ENCODE results near the gene NRXN3.

The NRXN3 gene

DNA sequence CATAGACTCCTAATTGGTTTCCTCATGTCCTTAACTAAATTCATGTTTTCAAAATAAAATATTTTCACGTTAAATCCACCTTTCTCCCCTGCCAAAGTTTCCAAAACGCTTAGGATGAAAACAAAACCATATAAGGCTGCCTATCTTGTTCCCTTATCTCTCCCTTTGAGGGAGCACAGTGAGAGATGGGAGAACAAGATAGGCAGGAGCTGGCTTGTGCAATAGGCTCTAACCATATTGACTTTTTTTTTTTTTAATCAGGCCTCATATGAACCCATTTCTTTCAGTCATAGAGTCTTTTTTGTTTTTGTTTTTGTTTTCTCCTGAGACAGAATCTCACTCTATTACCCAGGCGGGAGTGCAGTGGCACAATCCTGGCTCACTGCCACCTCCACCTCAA is 184.9 kb downstream of the NRXN3 start:
- TF ChIP-seq CTCF (IDR thresholded peaks at IDR 0.05; ENCODE audit: low read depth, low read length, missing control alignments), result no peak
- DNase-seq (ENCODE audit: low read depth), result no peak
- H3K4me3 ChIP-seq (ENCODE audit: low read depth, low read length), result no peak overlapping the region

GRCh38 chr14:78356391-78356790 is 186.2 kb downstream of the NRXN3 start:
- no peak for DNase-seq (ENCODE audit: low read depth)
- H3K4me3 ChIP-seq (ENCODE audit: low read depth, low read length), result no peak overlapping the region
- TF ChIP-seq CTCF (IDR thresholded peaks at IDR 0.05; ENCODE audit: low read depth, low read length, missing control alignments), result no peak

DNA sequence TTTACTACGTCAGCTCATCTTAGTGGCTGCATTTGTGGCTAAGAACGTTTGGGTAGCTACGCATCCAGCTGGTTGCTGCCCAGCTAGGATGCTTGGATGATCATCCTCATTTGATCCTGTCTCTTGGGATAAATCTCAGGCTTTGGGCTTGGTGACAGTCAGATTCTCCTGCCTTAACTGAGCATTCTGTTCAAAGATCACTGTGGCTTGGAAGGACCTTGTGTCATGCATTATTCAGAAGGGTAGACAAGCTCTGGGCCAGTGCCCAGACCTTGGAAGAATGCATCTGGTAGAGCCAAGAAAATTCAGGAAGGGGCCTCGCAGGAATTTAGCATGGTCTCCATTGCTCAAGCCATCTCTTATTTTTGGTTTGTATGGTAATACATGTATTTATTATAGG is 188.4 kb downstream of the NRXN3 start:
- no peak for DNase-seq (ENCODE audit: low read depth)
- H3K4me3 ChIP-seq (ENCODE audit: low read depth, low read length), result no peak overlapping the region
- no peak for TF ChIP-seq CTCF (IDR thresholded peaks at IDR 0.05; ENCODE audit: low read depth, low read length, missing control alignments)

DNA sequence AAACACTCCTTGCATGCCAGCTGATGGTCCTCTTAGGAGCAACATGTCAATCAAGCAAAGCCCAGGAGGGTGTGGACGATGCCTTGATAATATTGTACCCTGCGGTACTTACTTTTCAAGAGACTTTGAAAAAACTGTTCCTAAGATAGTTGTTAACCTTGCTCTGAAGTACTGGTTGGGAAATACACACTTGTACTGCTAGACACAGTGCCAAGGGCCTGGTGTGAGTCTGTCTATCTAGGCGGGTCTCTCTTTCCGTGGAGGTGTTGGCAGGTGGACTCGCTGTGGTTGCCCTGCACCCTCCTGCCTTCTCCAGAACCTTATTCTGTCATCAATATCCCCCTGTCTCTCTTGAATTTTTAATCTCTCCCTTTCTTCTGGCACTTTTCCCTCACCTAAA is 189.4 kb downstream of the NRXN3 start:
- DNase-seq (ENCODE audit: low read depth), result no peak
- H3K4me3 ChIP-seq (ENCODE audit: low read depth, low read length), result no peak overlapping the region
- TF ChIP-seq CTCF (IDR thresholded peaks at IDR 0.05; ENCODE audit: low read depth, low read length, missing control alignments), result no peak

DNA sequence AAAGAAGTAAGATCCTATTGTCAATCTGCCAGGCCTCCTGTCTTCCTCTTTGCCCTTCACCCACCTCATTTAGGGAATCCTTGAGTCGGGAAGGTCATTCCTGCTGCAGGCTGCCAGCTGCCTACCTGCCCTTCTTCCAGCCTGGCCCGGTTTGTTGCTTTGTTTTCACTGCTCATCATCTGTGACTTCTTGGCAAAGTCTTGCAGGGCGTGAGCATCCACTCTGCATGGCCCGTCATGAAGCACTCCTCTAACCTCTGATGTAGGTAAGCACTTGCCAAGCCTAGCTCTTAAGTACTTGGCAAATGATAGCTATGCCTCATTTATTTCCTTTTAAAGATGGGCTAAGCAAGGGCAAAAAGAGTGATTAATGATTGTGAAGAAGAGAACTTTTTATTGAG is 192.8 kb downstream of the NRXN3 start:
- no peak for TF ChIP-seq CTCF (IDR thresholded peaks at IDR 0.05; ENCODE audit: low read depth, low read length, missing control alignments)
- H3K4me3 ChIP-seq (ENCODE audit: low read depth, low read length), result no peak overlapping the region
- no peak for DNase-seq (ENCODE audit: low read depth)

DNA sequence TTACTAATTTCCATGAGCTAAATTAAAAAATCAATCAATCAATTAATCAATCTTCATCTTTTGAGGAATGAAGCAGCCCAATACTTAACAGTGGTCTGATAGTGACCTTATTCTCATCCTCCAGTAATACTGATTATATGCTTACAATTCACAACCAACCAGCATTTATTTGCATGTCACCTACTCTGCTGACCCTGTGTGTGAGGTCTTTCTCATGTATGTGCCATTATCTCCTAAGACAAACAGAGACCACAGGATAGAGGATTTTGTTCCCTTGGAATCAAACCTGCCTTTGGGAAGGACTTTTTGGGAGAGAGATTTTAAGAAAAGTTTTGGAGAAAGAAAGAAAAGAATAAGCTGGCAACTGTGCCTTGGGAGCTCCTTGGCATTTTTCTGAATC is 197.2 kb downstream of the NRXN3 start:
- no peak for DNase-seq (ENCODE audit: low read depth)
- no peak for TF ChIP-seq CTCF (IDR thresholded peaks at IDR 0.05; ENCODE audit: low read depth, low read length, missing control alignments)
- no peak overlapping the region for H3K4me3 ChIP-seq (ENCODE audit: low read depth, low read length)

DNA sequence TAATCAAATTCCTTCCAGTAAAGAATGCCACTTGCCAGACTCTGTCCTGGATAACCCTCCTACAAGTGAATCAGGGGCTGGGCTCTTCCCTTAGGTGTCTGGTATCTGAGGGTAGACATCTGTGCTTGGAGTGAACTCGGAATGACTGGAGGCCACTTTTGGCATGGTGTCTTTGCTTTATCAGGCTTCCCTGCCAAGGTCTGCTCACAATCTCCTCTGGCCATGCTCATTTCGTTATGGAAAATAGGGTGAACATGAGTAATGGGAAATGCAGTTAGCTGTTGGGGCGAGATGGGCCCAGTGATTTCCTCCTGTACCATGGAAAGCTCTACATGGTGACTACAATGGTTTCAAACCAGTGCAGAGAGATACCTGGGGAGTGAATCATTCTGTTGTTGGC is 212.9 kb downstream of the NRXN3 start:
- DNase-seq (ENCODE audit: low read depth), result no peak
- H3K4me3 ChIP-seq (ENCODE audit: low read depth, low read length), result no peak overlapping the region
- no peak for TF ChIP-seq CTCF (IDR thresholded peaks at IDR 0.05; ENCODE audit: low read depth, low read length, missing control alignments)
